GM21825 (cell line): ENCODE measurements around the gene HMGCLL1.

ENCODE experiments used
- ATAC-seq: cut with Tn5 transposase; IDR thresholded peaks from one replicate; pipeline ENCODE4 v1.9.1; 2021; ENCODE audit warnings: mild to moderate bottlenecking, moderate library complexity; ENCODE audit not compliant: unreplicated experiment

The HMGCLL1 gene

DNA sequence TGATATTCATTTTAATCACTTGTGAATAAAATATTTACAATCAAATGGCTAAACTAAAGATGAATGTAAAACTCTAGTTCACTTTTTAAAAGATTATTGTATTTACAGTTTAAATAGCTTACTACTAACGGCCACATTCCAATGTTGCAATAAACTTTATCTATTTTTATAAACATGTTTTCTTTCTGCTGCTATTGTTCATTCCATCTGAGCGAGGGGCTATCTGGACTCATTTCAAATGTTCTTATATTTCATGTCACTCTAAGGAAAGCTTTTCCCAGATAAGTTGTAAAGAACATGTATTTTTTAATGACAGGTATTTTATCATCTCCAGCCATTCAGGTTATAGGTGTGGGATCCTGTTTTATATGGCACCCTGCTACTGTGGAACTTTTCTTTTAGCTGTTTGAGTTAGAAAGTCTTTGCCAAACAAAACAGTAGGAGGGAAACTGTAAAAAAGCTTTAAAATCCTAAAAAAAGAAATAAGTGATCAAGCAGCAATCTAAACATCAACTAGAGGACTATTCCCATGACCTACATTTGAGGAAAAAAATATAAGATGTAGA is 42.5 kb downstream of the HMGCLL1 start:
- ATAC-seq, result no peak

- ATAC-seq, result no peak
Measured at GRCh38 chr6:55531496-55531895, 47.5 kb downstream of the HMGCLL1 start.

DNA sequence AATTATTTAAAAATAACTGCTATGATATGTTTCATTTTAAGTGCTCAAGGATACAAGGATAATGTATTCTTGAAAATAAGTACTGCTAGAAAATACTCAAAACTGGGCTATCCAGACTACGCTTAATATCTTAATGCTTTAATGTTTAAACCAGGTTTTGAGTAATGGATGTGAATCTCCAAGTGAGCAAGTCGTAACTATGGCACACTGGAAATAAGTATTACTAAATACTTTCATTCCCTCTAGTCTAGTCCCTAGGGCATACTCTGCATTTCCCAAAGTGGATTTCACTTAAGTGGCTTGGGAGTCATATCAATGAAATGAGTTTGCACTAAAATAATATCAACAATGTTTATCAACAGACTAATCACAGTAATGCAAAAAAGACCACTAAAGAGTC is 48.1 kb downstream of the HMGCLL1 start:
- no peak for ATAC-seq

DNA sequence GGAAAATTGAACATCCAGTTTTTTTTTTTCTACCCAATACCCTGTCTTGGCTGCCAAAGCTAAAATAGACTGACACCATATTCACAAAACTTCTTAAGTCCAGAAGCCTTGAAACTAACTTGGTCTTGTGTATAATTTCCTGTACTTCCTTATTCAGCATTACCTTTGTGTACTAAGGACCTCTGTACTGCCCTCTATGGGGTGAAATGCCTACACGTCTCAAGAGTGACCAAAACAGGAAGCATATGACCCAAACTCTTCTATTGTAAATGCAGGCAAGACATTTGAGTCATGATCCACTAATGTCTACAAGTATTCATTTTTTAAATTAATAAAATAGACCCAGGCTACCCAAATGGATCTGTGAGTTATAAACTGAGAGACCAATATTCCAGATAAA is 50.4 kb downstream of the HMGCLL1 start:
- peak; percentile 69 for ATAC-seq

DNA sequence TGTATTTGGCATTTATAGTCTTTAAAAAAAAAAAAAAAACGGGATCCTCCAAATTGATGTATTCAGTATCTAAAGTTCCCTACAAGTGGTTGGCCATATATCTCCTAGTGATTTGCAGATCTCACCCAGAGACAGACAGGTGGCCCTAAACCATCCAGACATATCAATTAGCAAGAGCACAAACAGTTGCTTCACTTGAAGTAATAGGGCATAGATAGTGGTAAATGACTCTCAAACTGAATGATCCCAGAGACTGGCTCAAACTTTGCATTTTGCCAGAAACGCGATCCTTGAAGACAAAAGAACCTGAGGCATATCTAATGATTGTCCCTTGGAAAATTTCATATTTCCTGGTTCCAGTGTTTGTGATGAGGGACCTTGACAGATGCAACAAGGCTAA is 54.6 kb downstream of the HMGCLL1 start:
- ATAC-seq, result no peak

GRCh38 chr6:55518529-55519060 is 60.4 kb downstream of the HMGCLL1 start:
- ATAC-seq, result no peak

DNA sequence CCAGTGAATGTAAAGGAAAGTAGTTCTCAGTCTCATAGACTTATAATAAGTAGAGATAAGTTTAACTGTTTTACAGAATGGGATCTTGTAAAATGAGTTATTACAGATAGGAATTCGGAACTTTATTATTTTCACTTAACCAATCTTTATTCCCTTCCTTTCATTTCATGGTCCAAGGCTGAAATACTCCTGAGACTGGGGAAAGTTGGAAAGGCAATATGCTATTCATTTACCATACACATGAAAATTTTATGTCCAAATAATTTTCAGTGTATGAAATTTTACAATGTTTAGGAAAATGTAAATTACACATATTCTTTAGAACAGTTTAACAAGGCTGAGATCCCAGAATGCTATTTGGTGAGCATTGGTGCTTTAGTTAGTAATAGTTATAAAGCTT is 62.3 kb downstream of the HMGCLL1 start:
- ATAC-seq, result no peak

GRCh38 chr6:55512904-55513303 is 66.1 kb downstream of the HMGCLL1 start:
- no peak for ATAC-seq

DNA sequence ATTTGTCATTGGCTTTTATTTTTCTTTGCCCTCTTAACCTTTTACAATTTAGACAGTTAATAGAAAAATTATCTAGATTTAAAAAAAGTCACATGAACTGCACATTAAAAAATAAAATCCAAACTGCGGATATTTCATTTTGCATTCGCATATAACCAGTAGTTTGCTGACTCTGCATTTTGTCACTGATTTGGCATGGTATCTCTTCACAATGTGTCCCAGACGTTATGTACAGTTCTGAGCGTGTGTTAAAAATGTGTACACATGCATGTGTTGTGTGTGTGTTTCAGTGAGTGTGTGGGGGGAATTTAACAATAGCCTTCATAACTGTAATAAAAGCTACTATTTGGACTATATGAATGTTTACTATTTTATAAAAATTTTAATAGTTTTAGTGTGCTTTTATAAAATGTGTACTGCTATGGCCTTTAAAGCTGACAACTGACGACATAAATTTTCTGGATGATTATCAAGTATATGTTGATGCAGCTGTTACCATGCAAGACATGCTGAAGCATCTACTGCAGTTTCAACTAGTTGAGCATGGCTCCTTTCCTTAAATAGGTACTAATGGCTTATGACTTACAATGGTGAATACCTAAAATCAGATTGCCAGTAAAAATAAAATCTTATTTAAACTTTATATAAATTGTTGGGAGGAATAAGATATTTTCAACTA is 67.7 kb downstream of the HMGCLL1 start:
- no peak for ATAC-seq

DNA sequence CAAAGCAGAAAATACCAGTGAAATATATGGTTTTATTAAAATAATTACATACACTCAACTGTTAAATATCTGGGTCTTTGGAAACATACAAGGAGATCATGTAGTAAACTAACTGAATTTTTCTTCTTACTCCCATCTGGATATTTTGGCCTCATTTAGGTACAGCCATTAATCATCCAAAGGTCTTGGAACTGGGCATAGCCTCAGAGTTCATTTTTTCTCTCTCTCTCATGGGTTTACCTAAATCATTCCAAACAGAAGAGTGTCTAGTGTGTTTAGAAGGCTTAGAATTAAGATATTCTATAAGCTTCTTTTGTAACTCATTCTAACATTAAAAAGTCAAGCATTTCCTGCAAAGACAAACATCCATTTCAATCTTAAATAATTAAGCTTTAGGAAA is 79.4 kb downstream of the HMGCLL1 start:
- no peak for ATAC-seq

GRCh38 chr6:55497694-55498093 is 81.3 kb downstream of the HMGCLL1 start:
- ATAC-seq, result no peak

GRCh38 chr6:55496201-55496600 is 82.8 kb downstream of the HMGCLL1 start:
- no peak for ATAC-seq

DNA sequence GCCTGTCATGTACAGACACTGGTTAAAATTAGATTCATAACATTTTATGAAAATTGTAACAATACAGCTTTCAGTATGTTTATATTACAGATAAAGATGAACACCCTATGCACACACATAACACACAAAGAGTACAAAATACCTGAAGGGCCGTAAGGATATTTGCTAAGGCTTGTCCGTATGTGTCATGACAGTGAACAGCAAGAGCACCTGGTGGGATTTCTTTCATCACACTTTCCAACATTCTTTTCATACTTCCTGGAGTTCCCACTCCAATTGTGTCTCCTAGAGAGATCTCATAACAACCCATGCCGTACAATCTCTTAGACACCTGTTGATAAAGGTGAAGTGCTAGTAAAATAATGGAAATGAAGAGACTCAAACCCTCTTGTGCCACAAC is 83.7 kb downstream of the HMGCLL1 start:
- ATAC-seq, result no peak

- ATAC-seq, result no peak
Measured at GRCh38 chr6:55494411-55494810, 84.6 kb downstream of the HMGCLL1 start.

- ATAC-seq, result no peak
Measured at GRCh38 chr6:55492259-55492658, 86.7 kb downstream of the HMGCLL1 start.

DNA sequence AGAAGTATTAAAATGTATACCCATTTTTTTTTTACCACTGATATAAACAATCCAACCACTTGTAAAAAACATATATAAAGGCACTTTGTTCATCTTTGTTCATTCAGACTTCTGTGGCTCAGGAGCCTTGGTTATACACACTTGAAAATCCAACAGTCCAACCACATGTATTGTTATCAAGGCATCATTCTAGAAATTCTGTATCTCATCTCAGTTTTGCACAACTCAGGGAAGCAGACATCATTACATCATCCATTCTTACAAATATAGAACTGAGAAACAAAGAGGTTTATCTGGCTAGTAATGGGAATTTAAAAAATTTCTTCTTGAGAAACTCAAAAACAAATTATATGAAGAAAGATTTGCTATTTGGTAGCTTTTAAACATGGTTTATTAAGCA is 88.1 kb downstream of the HMGCLL1 start:
- ATAC-seq, result no peak

GRCh38 chr6:55474382-55474781 is 104.6 kb downstream of the HMGCLL1 start:
- no peak for ATAC-seq

DNA sequence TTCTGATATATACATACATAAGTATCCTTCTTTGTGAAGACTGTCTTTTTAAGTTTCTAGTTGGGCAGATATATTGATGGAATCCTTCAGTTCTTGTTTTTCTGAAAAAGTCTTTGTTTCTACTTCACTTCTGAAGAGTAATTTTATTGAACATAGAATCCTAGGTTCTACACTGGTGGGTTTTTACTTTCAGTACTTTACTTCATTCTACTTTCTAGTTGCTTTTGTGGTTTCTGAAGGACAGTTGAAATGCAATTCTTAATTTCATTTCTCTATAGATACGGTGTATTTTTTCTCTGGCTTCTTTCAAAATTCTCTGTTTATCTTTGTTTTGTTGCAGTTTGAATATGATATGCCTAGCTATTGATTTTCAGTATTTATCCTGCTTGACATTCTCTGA is 105.3 kb downstream of the HMGCLL1 start:
- no peak for ATAC-seq

DNA sequence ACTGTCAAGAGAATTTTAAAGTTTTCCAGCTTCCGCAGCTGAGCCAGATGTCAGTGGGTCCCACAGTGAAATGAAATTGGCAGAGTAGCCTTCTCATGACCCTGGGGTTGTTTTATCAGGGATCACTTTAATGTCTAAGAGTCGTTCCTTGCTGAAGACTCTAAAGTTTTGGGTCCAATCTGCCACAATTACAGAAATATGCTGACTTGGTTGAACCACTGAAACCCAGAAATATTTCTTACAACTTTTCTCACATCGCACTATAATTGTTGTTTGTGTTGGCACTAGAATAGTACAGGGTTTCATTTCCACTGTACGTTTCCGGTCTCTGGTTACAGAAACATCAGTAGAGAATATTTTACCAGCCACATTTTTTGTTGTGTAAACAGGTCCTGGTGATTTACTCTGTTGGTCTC is 109.0 kb downstream of the HMGCLL1 start:
- no peak for ATAC-seq

- no peak for ATAC-seq
Measured at GRCh38 chr6:55456016-55456415, 123.0 kb downstream of the HMGCLL1 start.

DNA sequence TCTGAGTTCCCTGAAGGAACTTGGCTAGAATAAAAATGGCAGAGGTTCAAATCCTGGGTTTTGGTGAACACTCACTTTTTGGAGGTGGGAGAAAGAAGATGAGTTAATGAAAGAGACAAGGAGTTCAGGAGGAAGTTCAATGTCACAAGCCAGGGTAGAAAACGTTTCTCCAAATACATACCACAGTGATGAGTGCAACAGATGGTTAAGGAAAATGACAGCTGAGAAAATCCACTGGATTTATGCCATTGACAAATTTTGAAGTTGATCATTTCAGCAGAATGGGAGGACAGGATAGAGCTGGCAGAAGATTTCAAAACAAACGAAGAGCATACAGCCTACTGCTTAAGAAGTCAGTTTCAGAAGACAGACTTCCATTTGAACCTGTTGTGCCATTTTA is 129.0 kb downstream of the HMGCLL1 start:
- no peak for ATAC-seq

- no peak for ATAC-seq
Measured at GRCh38 chr6:55449225-55449624, 129.8 kb downstream of the HMGCLL1 start.

DNA sequence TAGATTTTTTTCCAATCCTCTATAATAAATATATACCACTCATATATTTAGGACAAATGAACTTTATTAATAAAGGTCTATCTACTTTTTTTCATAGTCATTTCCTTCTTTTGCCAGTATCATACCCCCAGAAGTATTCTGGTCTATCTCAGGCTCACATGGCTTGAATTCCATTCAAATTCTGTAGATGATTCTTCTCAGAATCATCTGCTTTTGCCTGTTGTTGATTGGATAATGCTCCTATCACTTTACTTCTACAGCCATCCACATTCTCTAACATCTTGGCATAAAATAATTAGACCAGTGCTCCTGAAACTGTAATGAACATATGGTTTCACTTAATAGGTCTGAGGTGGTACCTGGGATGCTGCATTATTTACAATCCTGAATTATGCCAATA is 130.5 kb downstream of the HMGCLL1 start:
- no peak for ATAC-seq
